ENCODE data around the gene CEBPE.

CEBPE gene

GRCh38 chr14:23074906-23075305 is 44.1 kb downstream of the CEBPE start:
- DNase-seq (ENCODE audit: low read depth), result no peak

GRCh38 chr14:23071921-23072539 is 47.0 kb downstream of the CEBPE start:
- no peak for DNase-seq (ENCODE audit: low read depth)

- peak; percentile 55 for DNase-seq (ENCODE audit: low read depth)
Observed at GRCh38 chr14:23071244-23071920, 47.7 kb downstream of the CEBPE start.

- no peak for DNase-seq (ENCODE audit: low read depth)
Observed at GRCh38 chr14:23070262-23071129, 48.6 kb downstream of the CEBPE start.

GRCh38 chr14:23069413-23069806 is 49.6 kb downstream of the CEBPE start:
- no peak for DNase-seq (ENCODE audit: low read depth)

GRCh38 chr14:23068789-23069412 is 50.2 kb downstream of the CEBPE start:
- DNase-seq (ENCODE audit: low read depth), result peak; percentile 81

GRCh38 chr14:23067847-23068788 is 50.9 kb downstream of the CEBPE start:
- no peak for DNase-seq (ENCODE audit: low read depth)

Measured in HS-5 (cell line).